ENCODE measurements around the gene NR2C1.

- TF ChIP-seq, protein P1, sequence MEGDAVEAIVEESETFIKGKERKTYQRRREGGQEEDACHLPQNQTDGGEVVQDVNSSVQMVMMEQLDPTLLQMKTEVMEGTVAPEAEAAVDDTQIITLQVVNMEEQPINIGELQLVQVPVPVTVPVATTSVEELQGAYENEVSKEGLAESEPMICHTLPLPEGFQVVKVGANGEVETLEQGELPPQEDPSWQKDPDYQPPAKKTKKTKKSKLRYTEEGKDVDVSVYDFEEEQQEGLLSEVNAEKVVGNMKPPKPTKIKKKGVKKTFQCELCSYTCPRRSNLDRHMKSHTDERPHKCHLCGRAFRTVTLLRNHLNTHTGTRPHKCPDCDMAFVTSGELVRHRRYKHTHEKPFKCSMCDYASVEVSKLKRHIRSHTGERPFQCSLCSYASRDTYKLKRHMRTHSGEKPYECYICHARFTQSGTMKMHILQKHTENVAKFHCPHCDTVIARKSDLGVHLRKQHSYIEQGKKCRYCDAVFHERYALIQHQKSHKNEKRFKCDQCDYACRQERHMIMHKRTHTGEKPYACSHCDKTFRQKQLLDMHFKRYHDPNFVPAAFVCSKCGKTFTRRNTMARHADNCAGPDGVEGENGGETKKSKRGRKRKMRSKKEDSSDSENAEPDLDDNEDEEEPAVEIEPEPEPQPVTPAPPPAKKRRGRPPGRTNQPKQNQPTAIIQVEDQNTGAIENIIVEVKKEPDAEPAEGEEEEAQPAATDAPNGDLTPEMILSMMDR (conservative IDR thresholded peaks at IDR 0.05 in 1 of 2, IDR thresholded peaks at IDR 0.05 in 1 of 2; ENCODE audit: extremely low read depth in 1 of 2, insufficient read depth in 1 of 2, low read depth in 1 of 2, low read length in 2 of 2), result no peak
- TF ChIP-seq EZH2 (IDR thresholded peaks at IDR 0.05; ENCODE audit: borderline replicate concordance, low read length), result no peak
Measured at GRCh38 chr12:94997726-94998125, 75.7 kb downstream of the NR2C1 start.

All from mammary epithelial cell (primary cell).